Measurements from ENCODE around the gene POLR3GL.
"Not testable (repeated sequence)": the region's sequence is repeated elsewhere in the genome, so short reads cannot be mapped to it uniquely, and the experiment has no call there.

The POLR3GL gene

GRCh38 chr1:145964328-145965118 is at the start of gene POLR3GL, which contains the start of gene ANKRD34A:
POLR3GL (plus strand) TSS chr1:145964690; CDS start chr1:145974866, 10,176 bp downstream.
ANKRD34A (minus strand) TSS chr1:145964575; CDS start chr1:145961759, 2,816 bp downstream.
- peak; percentile 92 for DNase-seq

GRCh38 chr1:145916745-145917144 is 47.7 kb upstream of the POLR3GL start:
- DNase-seq = no peak

GRCh38 chr1:145917595-145917994 is 46.9 kb upstream of the POLR3GL start:
- no peak for DNase-seq

- DNase-seq = peak; percentile 79
Measured at GRCh38 chr1:145918144-145918991, 46.1 kb upstream of the POLR3GL start, which contains the start of gene PEX11B. PEX11B (minus strand) TSS chr1:145918717; CDS start chr1:145918688, 29 bp downstream.

- peak; percentile 13 for DNase-seq
Measured at GRCh38 chr1:145918992-145919939, 45.2 kb upstream of the POLR3GL start.

- not testable (repeated sequence) for DNase-seq
Measured at GRCh38 chr1:145920297-145920696, 44.2 kb upstream of the POLR3GL start.

- DNase-seq = no peak
Measured at GRCh38 chr1:145922266-145922665, 42.2 kb upstream of the POLR3GL start.

GRCh38 chr1:145926686-145927062 is 37.8 kb upstream of the POLR3GL start:
- DNase-seq = no peak

GRCh38 chr1:145927063-145927886 is 37.2 kb upstream of the POLR3GL start, which contains the start of gene RBM8A:
RBM8A (minus strand) TSS chr1:145927484; CDS start chr1:145927426, 58 bp downstream.
- DNase-seq = peak; percentile 99

- no peak for DNase-seq
Measured at GRCh38 chr1:145927916-145928643, 36.4 kb upstream of the POLR3GL start.

- DNase-seq = not testable (repeated sequence)
Measured at GRCh38 chr1:145932522-145933009, 31.9 kb upstream of the POLR3GL start.

- DNase-seq = no peak
Measured at GRCh38 chr1:145935708-145936107, 28.8 kb upstream of the POLR3GL start.

- DNase-seq = no peak
Measured at GRCh38 chr1:145936247-145936646, 28.2 kb upstream of the POLR3GL start.

- no peak for DNase-seq
Measured at GRCh38 chr1:145937436-145937835, 27.1 kb upstream of the POLR3GL start.

GRCh38 chr1:145942405-145942804 is 22.1 kb upstream of the POLR3GL start:
- DNase-seq = no peak

GRCh38 chr1:145942871-145943270 is 21.6 kb upstream of the POLR3GL start:
- no peak for DNase-seq

GRCh38 chr1:145944532-145944931 is 20.0 kb upstream of the POLR3GL start:
- DNase-seq = no peak

GRCh38 chr1:145946477-145946986 is 18.0 kb upstream of the POLR3GL start:
- no peak for DNase-seq

GRCh38 chr1:145947551-145947950 is 16.9 kb upstream of the POLR3GL start:
- no peak for DNase-seq

- no peak for DNase-seq
Measured at GRCh38 chr1:145949219-145949618, 15.3 kb upstream of the POLR3GL start.
